HCT116 (cell line): ENCODE measurements around the gene PSRC1.

Experiments used
- EZH2 ChIP-seq: fragments of 200-600 bp; sonication (generic); IDR thresholded peaks from 2 replicates; pipeline ENCODE4 v1.6.1; 2017; ENCODE audit warnings: antibody characterized with exemption, mixed run types
- POLR2A ChIP-seq: IDR thresholded peaks from 2 replicates; pipeline ENCODE4 v1.7.0; 2011; ENCODE audit warnings: borderline replicate concordance; ENCODE audit not compliant: insufficient read depth, insufficient read length; ENCODE audit errors: extremely low read depth
- ZNF274 ChIP-seq: fragments of 200-500 bp; sonication (Bioruptor generic); IDR thresholded peaks from 2 replicates; pipeline ENCODE4 v1.6.1; 2014; ENCODE audit warnings: mild to moderate bottlenecking, low read depth, low read length, inconsistent platforms
- TF ChIP-seq, protein P1 (sequence below), 3 experiments: fragments of 200-600 bp in 1 of 3; sonication (generic) in 1 of 3; IDR thresholded peaks in 2 of 3; conservative IDR thresholded peaks in 1 of 3; 2 replicates each; pipeline ENCODE4 v1.5.1; 2012 to 2017; ENCODE audit warnings: low read depth in 2 of 3, low read length in 2 of 3, antibody characterized with exemption in 1 of 3, borderline replicate concordance in 1 of 3, control low read depth in 1 of 3, mild to moderate bottlenecking in 1 of 3, mixed read lengths in 1 of 3, mixed run types in 1 of 3, moderate library complexity in 1 of 3; ENCODE audit not compliant: insufficient read depth in 1 of 3

DNA sequence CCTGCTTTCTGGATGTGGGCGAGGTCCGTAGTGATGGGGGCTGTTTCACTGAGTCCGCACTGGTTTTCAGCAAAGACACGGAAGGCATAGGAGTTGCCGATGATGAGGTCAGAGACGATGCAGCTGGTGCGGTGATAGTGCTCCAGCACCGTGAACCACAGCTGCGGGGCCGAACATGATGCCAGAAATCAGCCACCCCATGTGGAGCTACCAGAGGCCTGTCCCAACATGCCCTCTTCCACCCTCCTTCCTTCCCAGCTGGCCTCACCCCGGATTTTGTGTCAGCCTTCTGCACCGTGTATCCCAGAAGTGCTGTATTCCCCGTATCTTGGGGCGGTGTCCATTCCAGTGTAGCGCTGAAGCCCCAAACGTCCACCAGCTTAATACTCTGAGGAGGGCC lies 13.8 kb upstream of the PSRC1 start:
- no peak for TF ChIP-seq EZH2
- no peak for TF ChIP-seq POLR2A
- no peak for TF ChIP-seq ZNF274
- TF ChIP-seq, protein P1, sequence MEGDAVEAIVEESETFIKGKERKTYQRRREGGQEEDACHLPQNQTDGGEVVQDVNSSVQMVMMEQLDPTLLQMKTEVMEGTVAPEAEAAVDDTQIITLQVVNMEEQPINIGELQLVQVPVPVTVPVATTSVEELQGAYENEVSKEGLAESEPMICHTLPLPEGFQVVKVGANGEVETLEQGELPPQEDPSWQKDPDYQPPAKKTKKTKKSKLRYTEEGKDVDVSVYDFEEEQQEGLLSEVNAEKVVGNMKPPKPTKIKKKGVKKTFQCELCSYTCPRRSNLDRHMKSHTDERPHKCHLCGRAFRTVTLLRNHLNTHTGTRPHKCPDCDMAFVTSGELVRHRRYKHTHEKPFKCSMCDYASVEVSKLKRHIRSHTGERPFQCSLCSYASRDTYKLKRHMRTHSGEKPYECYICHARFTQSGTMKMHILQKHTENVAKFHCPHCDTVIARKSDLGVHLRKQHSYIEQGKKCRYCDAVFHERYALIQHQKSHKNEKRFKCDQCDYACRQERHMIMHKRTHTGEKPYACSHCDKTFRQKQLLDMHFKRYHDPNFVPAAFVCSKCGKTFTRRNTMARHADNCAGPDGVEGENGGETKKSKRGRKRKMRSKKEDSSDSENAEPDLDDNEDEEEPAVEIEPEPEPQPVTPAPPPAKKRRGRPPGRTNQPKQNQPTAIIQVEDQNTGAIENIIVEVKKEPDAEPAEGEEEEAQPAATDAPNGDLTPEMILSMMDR (IDR thresholded peaks at IDR 0.05 in 2 of 3, conservative IDR thresholded peaks at IDR 0.05 in 1 of 3; ENCODE audit: borderline replicate concordance in 1 of 3, insufficient read depth in 1 of 3, low read depth in 2 of 3, low read length in 2 of 3), result no peak
